ENCODE data around the gene SPEM1. TPM values are rescaled to one million over a fixed set of nuclear protein-coding genes. Genes with fewer than 3 reads are reported as not detected.
A peak's percentile ranks its signal among the peaks of the same experiment; 100 is the strongest.

The SPEM1 gene
- total RNA-seq, 1 experiment from 2014 or later, result 0.33 TPM

GRCh38 chr17:7394452-7395191 is 25.5 kb upstream of the SPEM1 start, which contains the start of gene PLSCR3:
Gene PLSCR3, minus strand, starts transcription at chr17:7394525. Its CDS starts 415 bp downstream, at chr17:7394110.
- Histone ChIP-seq H4K5ac (ENCODE audit: insufficient read length, low read depth, low read length) (no peak within 1 kb of the TSS), H3T11ph (ENCODE audit: low read length) (no peak within 1 kb of the TSS), H2BK20ac (ENCODE audit: low read depth, low read length, poor library complexity, severe bottlenecking) (no peak within 1 kb of the TSS), H2AFZ (ENCODE audit: low read length) (no peak within 1 kb of the TSS), H3K23me2 (ENCODE audit: insufficient read length, low read depth, low read length, poor library complexity, severe bottlenecking) (peaks cover 12% of the 10 kb centered on the region), H3K27me3 (ENCODE audit: insufficient read depth, low read length) (no peaks in the 10 kb centered on the region), H3K4me2 (ENCODE audit: insufficient read depth, insufficient read length, low read length) (peak within 1 kb of the TSS; percentile 92), H3K27ac (ENCODE audit: insufficient read length, low read depth, low read length) (no peak within 1 kb of the TSS), H3K4ac (ENCODE audit: low read depth, low read length) (no peak within 1 kb of the TSS), H2AK5ac (ENCODE audit: insufficient read length, low read length) (no peak within 1 kb of the TSS), H3K79me1 (ENCODE audit: insufficient read depth, low read depth, low read length, poor library complexity, severe bottlenecking) (no peaks in the 10 kb centered on the region), H3K56ac (ENCODE audit: insufficient read length, low read depth, low read length) (no peak within 1 kb of the TSS), H4K8ac (replicated peaks; ENCODE audit: insufficient read length, low read depth, low read length) (no peak within 1 kb of the TSS), H3K9me3 (ENCODE audit: control insufficient read depth, low read depth, low read length) (no peaks in the 10 kb centered on the region), H3K4me1 (ENCODE audit: insufficient read depth, low read length) (peaks cover 7% of the 10 kb centered on the region; the same call in 1 of the 2 replicates), H3K18ac (ENCODE audit: insufficient read length, low read depth, low read length) (no peak within 1 kb of the TSS), H2BK120ac (ENCODE audit: low read depth, low read length, poor library complexity, severe bottlenecking) (no peak within 1 kb of the TSS), H4K91ac (ENCODE audit: insufficient read length, low read depth, low read length) (no peak within 1 kb of the TSS), H3K9ac (ENCODE audit: extremely low read depth, insufficient read length, low read length) (no peak within 1 kb of the TSS), H4K20me1 (ENCODE audit: control insufficient read depth, insufficient read depth, insufficient read length) (peaks cover 2% of the 10 kb centered on the region), H3K14ac (ENCODE audit: insufficient read depth, low read length) (peak within 1 kb of the TSS; percentile 51), H3K79me2 (ENCODE audit: insufficient read depth, low read length) (no peaks in the 10 kb centered on the region), H2BK12ac (ENCODE audit: insufficient read length, low read depth, low read length) (no peak within 1 kb of the TSS), H2BK15ac (ENCODE audit: low read depth, low read length) (no peak within 1 kb of the TSS; the same call in 1 of the 2 replicates), H3K23ac (ENCODE audit: insufficient read length, low read depth, low read length) (no peak within 1 kb of the TSS), H2BK5ac (ENCODE audit: insufficient read length, low read length) (no peak within 1 kb of the TSS)
- peaks cover 2% of the 10 kb centered on the region for H3K27me3 Mint-ChIP-seq (ENCODE audit: low read depth)
- DNase-seq, result peak; percentile 96
- no CpG with 5 or more reads among the region's 71 CpGs for WGBS (ENCODE audit: extremely low coverage, insufficient read length, low lambda C conversion rate)
- TF ChIP-seq CTCF (conservative IDR thresholded peaks at IDR 0.05), result peak; percentile 64; the same call in 2 of the 3 replicates
- H3K27ac Mint-ChIP-seq, result peak within 1 kb of the TSS; percentile 67 to 94 (median 90); a peak in 5 of 7 replicates
- H3K9me3 Mint-ChIP-seq, result no peaks in the 10 kb centered on the region; a peak in 1 of 5 replicates
- peaks cover 22% of the 10 kb centered on the region in 2 experiments for H3K4me1 Mint-ChIP-seq
- H3K36me3 Mint-ChIP-seq (ENCODE audit: insufficient read depth in 1 of 3, low read depth in 3 of 3), result peaks cover 12 to 27% (median 19%) of the 10 kb centered on the region in 3 experiments
- peak within 1 kb of the TSS; percentile 87 to 96 for H3K4me3 Mint-ChIP-seq
